Endothelial cell of umbilical vein (primary cell): ENCODE measurements around the gene CXCR6. TPM values are rescaled to one million over a fixed set of nuclear protein-coding genes. Genes with fewer than 3 reads are reported as not detected.

ENCODE experiments used
- BruUV-seq: library from RNA; stranded (reverse); fragments of 400-500 nt; replicated peaks from 2 replicates; lab custom pipeline; 2021; lab: Mats Ljungman, UMichigan
- CTCF ChIA-PET: fragments of 300-600, 350-600 bp; sonication (Branson Sonifier 250); formaldehyde crosslinking; loops from one replicate; lab custom pipeline; 2021; ENCODE audit warnings: antibody characterized with exemption, inconsistent platforms; lab: Charles Lee
- POLR2A ChIA-PET: fragments of 300-600, 350-600 bp; sonication (Branson Sonifier 250); formaldehyde crosslinking; loops from one replicate; lab custom pipeline; 2021; ENCODE audit warnings: antibody characterized with exemption, inconsistent platforms; lab: Charles Lee
- DNase-seq: peaks from one replicate; pipeline ENCODE4 v3.0.0-alpha.2; 2011; ENCODE audit warnings: low read depth, low spot score
- FAIRE-seq: peaks from 2 replicates; lab custom pipeline; 2011; peaks lifted over from hg19 to GRCh38; lab: Jason Lieb, UNC
- H2AFZ ChIP-seq: 2 replicates; pipeline ENCODE4 v1.6.0; 2012; ENCODE audit warnings: low read depth, low read length, control low read depth, inconsistent platforms
- H3K27ac ChIP-seq: 2 replicates; pipeline ENCODE4 v1.5.1; 2011; ENCODE audit warnings: low read depth, mild to moderate bottlenecking, control low read depth, low read length, moderate library complexity; ENCODE audit not compliant: insufficient read depth
- H3K27me3 ChIP-seq, 2 experiments: 2 replicates each; pipeline versions ENCODE4 v1.6.0 to v1.6.1; 2011; ENCODE audit warnings: low read length in 2 of 2, mixed read lengths in 1 of 2; ENCODE audit not compliant: control insufficient read depth in 2 of 2, insufficient read depth in 2 of 2
- H3K36me3 ChIP-seq, 2 experiments: 2 replicates in 1 of 2; 3 replicates in 1 of 2; pipeline ENCODE4 v1.5.1; 2011; ENCODE audit warnings: low read length in 2 of 2, mild to moderate bottlenecking in 1 of 2, moderate library complexity in 1 of 2; ENCODE audit not compliant: control insufficient read depth in 2 of 2, insufficient read depth in 2 of 2; ENCODE audit errors: extremely low read depth in 1 of 2
- H3K4me1 ChIP-seq: 3 replicates; pipeline ENCODE4 v1.5.1; 2011; ENCODE audit warnings: mild to moderate bottlenecking, low read length; ENCODE audit not compliant: control insufficient read depth, insufficient read depth; ENCODE audit errors: extremely low read depth
- H3K4me2 ChIP-seq: 2 replicates; pipeline ENCODE4 v1.6.1; 2011; ENCODE audit warnings: low read length, control low read depth, mixed read lengths; ENCODE audit not compliant: insufficient read depth
- H3K4me3 ChIP-seq, 3 experiments: fragments of 200-600 bp in 1 of 3; sonication (generic), shearing (Covaris generic) in 1 of 3; replicated peaks in 1 of 3; 2 replicates each; pipeline ENCODE4 v1.5.1; 2011 to 2016; ENCODE audit warnings: control low read depth in 3 of 3, low read length in 3 of 3, mild to moderate bottlenecking in 2 of 3, inconsistent platforms in 1 of 3, low read depth in 1 of 3, moderate library complexity in 1 of 3; ENCODE audit not compliant: insufficient read depth in 1 of 3
- H3K79me2 ChIP-seq: 2 replicates; pipeline ENCODE4 v1.6.0; 2012; ENCODE audit warnings: low read length, inconsistent platforms; ENCODE audit not compliant: control insufficient read depth, insufficient read depth
- H3K9ac ChIP-seq: replicated peaks from 2 replicates; pipeline ENCODE3; 2011; ENCODE audit warnings: low read length, control low read depth; ENCODE audit not compliant: insufficient read depth; ENCODE audit errors: extremely low read depth
- H3K9me1 ChIP-seq: replicated peaks from 3 replicates; pipeline ENCODE4 v1.6.0; 2011; ENCODE audit warnings: mild to moderate bottlenecking, low read length; ENCODE audit not compliant: control insufficient read depth, insufficient read depth; ENCODE audit errors: extremely low read depth
- H3K9me3 ChIP-seq: replicated peaks from 2 replicates; pipeline ENCODE4 v1.5.1; 2012; ENCODE audit warnings: low read length, inconsistent platforms; ENCODE audit not compliant: control insufficient read depth, insufficient read depth
- H4K20me1 ChIP-seq: replicated peaks from 2 replicates; pipeline ENCODE3; 2011; ENCODE audit warnings: mild to moderate bottlenecking, low read length; ENCODE audit not compliant: control insufficient read depth, insufficient read depth; ENCODE audit errors: extremely low read depth
- EZH2 ChIP-seq: IDR thresholded peaks from 2 replicates; pipeline ENCODE4 v1.6.1; 2012; ENCODE audit warnings: borderline replicate concordance, low read depth, mild to moderate bottlenecking, moderate library complexity, low read length, inconsistent platforms; ENCODE audit not compliant: severe bottlenecking
- FOS ChIP-seq: IDR thresholded peaks from 2 replicates; pipeline ENCODE4 v1.6.1; 2011; ENCODE audit warnings: mild to moderate bottlenecking, low read length, moderate library complexity, borderline replicate concordance; ENCODE audit not compliant: insufficient read depth
- GATA2 ChIP-seq: IDR thresholded peaks from 2 replicates; pipeline ENCODE4 v1.7.0; 2011; ENCODE audit warnings: low read depth, mild to moderate bottlenecking, moderate library complexity, mixed read lengths, low read length; ENCODE audit not compliant: insufficient read length, insufficient read depth
- JUN ChIP-seq: IDR thresholded peaks from 2 replicates; pipeline ENCODE4 v1.6.1; 2011; ENCODE audit warnings: borderline replicate concordance, low read depth; ENCODE audit not compliant: insufficient read length, insufficient read depth
- MYC ChIP-seq: IDR thresholded peaks from one replicate; pipeline ENCODE4 v1.6.1; 2011; ENCODE audit warnings: mild to moderate bottlenecking, low read depth, low read length
- POLR2A ChIP-seq: IDR thresholded peaks from 2 replicates; pipeline ENCODE4 v1.6.1; 2012; ENCODE audit warnings: low read depth, mild to moderate bottlenecking, control low read depth, low read length
- POLR2AphosphoS5 ChIP-seq: IDR thresholded peaks from 2 replicates; pipeline ENCODE4 v1.6.1; 2012; ENCODE audit warnings: low read depth, mild to moderate bottlenecking, control low read depth, low read length, moderate library complexity; ENCODE audit not compliant: insufficient read depth
- dilution Hi-C: fragments of 300-500 bp; cut with MboI; formaldehyde crosslinking; loops from one replicate; pipeline ENCODE4 v1.15.0; 2019; ENCODE audit warnings: low sequenced_read_pairs; ENCODE audit not compliant: extremely low pct_ligation_motif_present
- intact Hi-C: fragments of 100-400 bp; cut with micrococcal nuclease; formaldehyde crosslinking; loops from one replicate; pipeline ENCODE4 v1.10.0; 2022
- polyA plus RNA-seq, 4 experiments: library from polyadenylated mRNA; depleted of rRNA in 3 of 4; stranded (reverse) in 3 of 4; unstranded in 1 of 4; fragments of >200 nt; gene quantifications; 2 replicates each; pipeline versions ENCODE4 v1.2.1 to v1.2.3, GENCODE V29; 2011 to 2012; ENCODE audit warnings: missing spikeins in 1 of 4
- total RNA-seq: library from RNA; stranded (reverse); gene quantifications from 2 replicates; pipeline ENCODE4 v1.2.3, GENCODE V29; 2021
- TF ChIP-seq, protein P1 (sequence below), 2 donors: IDR thresholded peaks; 1 replicate in 1 of 2; 2 replicates in 1 of 2; pipeline ENCODE4 v1.5.1; 2011; ENCODE audit warnings: low read length in 2 of 2, mild to moderate bottlenecking in 2 of 2, moderate library complexity in 2 of 2, control low read depth in 1 of 2, inconsistent platforms in 1 of 2, low read depth in 1 of 2; ENCODE audit not compliant: insufficient read depth in 1 of 2; ENCODE audit errors: extremely low read depth in 1 of 2
- TF ChIP-seq, protein P2 (sequence below): IDR thresholded peaks from 2 replicates; pipeline ENCODE4 v1.6.1; 2011; ENCODE audit not compliant: insufficient read depth, insufficient read length

CXCR6 gene
- total and polyA plus RNA-seq, 2 donors (not counting 3 experiments of a cell fraction or from before 2014, with no cell fraction given), result not detected

DNA sequence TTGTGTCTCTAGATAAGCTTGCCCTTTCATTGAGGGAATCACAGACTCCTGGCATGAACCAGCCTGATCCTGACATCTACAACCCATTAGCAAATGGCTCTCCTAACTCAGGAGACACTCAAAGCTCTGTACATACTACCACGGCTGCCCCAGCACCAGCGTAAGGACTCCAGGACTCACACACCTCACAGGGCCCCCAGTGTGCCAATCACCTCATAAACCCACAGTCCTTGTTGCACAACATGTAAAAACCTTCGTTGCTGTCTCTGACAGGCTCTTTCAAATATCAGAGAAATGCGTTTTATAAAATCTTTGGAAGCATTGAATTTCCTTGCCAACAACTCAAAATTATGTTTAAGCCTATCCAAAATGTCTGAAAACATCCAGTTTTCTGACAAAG, 45.1 kb downstream of the CXCR6 start:
- Histone ChIP-seq H3K27ac (peak overlapping the region; percentile 94), H2AFZ (no peak overlapping the region), H3K4me3 (no peak overlapping the region), H3K4me1 (peaks cover 38% of the 10 kb centered on the region), H3K36me3 (peaks cover 3 to 5% of the 10 kb centered on the region in 2 experiments), H3K27me3 (no peaks in the 10 kb centered on the region), H3K9me3 (no peaks in the 10 kb centered on the region), H3K79me2 (peaks cover 34% of the 10 kb centered on the region), H3K9me1 (no peaks in the 10 kb centered on the region), H3K4me2 (peak overlapping the region; percentile 11), H4K20me1 (no peaks in the 10 kb centered on the region), H3K9ac (peak overlapping the region; percentile 70)
- no peak for TF ChIP-seq POLR2A
- no peak for TF ChIP-seq EZH2
- FAIRE-seq, result peak; percentile 42
- CTCF ChIA-PET, result interaction anchor here (1.2 to 2.1 kb wide), 2 partner anchors 50 to 90 kb away, joined by 4 to 8 read pairs; no protein-coding TSS in a partner anchor
- POLR2A ChIA-PET, result no interaction called here
- intact Hi-C loops, result loop anchor here (5.0 kb wide), 1 partner anchor 89 kb away; no protein-coding TSS in a partner anchor
- dilution Hi-C loops, result no loop called here
- no peak for DNase-seq
- BruUV-seq, result no TSS peak

DNA sequence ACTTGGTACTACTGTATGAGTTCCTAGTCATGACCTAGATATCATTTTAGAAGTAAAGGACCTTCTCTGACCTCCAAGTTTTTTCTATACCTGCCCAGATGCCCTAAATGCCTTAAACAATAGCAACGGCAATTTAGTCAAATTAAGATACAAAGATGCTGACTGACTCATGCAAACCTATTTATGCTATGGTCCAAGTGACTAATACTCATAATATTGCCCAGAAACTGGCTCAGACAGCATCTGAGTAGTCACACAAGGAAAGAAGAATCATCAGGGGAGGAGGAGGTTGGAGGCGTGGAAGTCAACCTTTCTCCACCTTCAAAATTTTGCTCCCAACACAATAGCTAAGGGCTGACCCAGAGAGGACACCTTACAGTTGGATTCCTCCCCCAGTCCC, 45.5 kb downstream of the CXCR6 start:
- CTCF ChIA-PET, result no interaction called here
- no peaks in the 10 kb centered on the region for H3K9me3 ChIP-seq

More for the DNA sequence above, 45.5 kb downstream of the CXCR6 start:
- Histone ChIP-seq H2AFZ (no peak overlapping the region), H3K79me2 (peaks cover 38% of the 10 kb centered on the region), H3K27ac (peak overlapping the region; percentile 94), H3K27me3 (no peaks in the 10 kb centered on the region), H3K9ac (peak overlapping the region; percentile 20), H3K4me1 (peaks cover 38% of the 10 kb centered on the region), H3K4me2 (peak overlapping the region; percentile 11), H3K36me3 (peaks cover 3 to 4% of the 10 kb centered on the region in 2 experiments), H3K9me1 (no peaks in the 10 kb centered on the region), H3K4me3 (no peak overlapping the region), H4K20me1 (no peaks in the 10 kb centered on the region)
- POLR2A ChIA-PET, result no interaction called here
- no TSS peak for BruUV-seq
- TF ChIP-seq POLR2AphosphoS5 (no peak), GATA2 (no peak), EZH2 (no peak), FOS (peak; percentile 79), JUN (peak; percentile 71), POLR2A (no peak), MYC (no peak)
- TF ChIP-seq, protein P1, sequence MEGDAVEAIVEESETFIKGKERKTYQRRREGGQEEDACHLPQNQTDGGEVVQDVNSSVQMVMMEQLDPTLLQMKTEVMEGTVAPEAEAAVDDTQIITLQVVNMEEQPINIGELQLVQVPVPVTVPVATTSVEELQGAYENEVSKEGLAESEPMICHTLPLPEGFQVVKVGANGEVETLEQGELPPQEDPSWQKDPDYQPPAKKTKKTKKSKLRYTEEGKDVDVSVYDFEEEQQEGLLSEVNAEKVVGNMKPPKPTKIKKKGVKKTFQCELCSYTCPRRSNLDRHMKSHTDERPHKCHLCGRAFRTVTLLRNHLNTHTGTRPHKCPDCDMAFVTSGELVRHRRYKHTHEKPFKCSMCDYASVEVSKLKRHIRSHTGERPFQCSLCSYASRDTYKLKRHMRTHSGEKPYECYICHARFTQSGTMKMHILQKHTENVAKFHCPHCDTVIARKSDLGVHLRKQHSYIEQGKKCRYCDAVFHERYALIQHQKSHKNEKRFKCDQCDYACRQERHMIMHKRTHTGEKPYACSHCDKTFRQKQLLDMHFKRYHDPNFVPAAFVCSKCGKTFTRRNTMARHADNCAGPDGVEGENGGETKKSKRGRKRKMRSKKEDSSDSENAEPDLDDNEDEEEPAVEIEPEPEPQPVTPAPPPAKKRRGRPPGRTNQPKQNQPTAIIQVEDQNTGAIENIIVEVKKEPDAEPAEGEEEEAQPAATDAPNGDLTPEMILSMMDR (IDR thresholded peaks at IDR 0.05; ENCODE audit: extremely low read depth in 1 of 2, insufficient read depth in 1 of 2, low read depth in 1 of 2, low read length in 2 of 2), result no peak
- TF ChIP-seq, protein P2, sequence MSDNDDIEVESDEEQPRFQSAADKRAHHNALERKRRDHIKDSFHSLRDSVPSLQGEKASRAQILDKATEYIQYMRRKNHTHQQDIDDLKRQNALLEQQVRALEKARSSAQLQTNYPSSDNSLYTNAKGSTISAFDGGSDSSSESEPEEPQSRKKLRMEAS, result no peak
- intact Hi-C loops, result loop anchor here (5.0 kb wide), 1 partner anchor 88 kb away; no protein-coding TSS in a partner anchor
- peak; percentile 78 for DNase-seq
- FAIRE-seq, result peak; percentile 93
- dilution Hi-C loops, result no loop called here
